ENCODE data around the gene CXCL17.
A peak's percentile ranks its signal among the peaks of the same experiment; 100 is the strongest.
"Not testable (repeated sequence)": the region's sequence is repeated elsewhere in the genome, so short reads cannot be mapped to it uniquely, and the experiment has no call there.

The CXCL17 gene, protein sequence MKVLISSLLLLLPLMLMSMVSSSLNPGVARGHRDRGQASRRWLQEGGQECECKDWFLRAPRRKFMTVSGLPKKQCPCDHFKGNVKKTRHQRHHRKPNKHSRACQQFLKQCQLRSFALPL

DNA sequence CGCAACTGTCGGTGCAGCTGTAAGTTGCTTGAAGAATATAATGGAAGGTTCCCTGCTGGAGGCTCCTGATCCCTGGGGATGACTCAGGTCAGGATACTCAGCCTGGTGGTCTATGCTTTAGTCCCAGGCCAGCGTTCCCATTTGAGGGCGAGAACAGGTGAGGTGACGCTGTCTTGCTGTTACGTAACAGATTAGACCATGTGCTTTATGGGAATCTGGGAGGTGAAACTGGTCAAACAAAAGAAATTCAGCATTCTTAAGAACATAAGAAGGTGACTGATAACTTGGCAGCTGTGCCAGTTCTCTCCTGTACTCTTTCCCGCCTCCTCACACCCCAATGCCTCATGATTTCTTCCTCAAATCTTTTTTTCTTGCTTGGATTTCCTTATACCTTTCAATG is at the start of gene CXCL17:
CXCL17 (minus strand) TSS at position 114 of the 400 bp plus-strand sequence. CDS start 114 bp downstream, outside the sequence.
- no peak for DNase-seq (ENCODE audit: low read depth)

DNA sequence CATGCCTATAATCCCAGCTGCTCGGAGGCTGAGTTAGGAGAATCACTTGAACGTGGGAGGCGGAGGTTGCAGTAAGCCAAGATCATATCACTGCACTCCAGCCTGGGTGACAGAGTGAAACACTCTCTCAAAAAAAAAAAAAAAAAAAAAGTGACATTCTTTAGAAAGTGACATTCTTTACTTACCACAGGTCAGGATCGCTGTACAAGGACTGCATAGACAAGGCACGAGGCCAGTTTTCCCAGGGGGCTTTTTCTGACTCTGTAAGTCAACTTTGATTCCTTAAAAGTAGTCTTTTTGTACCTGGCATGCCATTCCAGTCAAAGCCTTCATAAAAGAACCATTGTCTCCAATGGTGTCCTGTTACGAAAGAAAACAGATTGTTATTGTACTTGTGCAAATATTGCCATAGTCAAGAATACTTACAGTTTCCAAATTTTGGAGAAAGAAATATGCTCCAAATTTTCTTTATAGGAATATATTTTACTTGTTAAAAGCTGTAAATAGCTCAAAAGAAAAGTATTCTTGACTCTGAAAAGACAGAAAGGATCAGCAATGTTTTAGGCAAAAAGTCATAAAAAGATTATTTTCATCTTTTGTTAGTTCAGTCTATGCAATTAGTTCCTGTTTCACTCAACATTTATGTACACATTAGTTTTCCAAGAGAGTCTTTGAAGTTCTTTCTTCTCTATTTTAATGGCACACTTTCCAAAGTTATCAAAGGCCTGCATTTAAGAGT is 46.2 kb upstream of the CXCL17 start:
- no peak for DNase-seq (ENCODE audit: low read depth)

DNA sequence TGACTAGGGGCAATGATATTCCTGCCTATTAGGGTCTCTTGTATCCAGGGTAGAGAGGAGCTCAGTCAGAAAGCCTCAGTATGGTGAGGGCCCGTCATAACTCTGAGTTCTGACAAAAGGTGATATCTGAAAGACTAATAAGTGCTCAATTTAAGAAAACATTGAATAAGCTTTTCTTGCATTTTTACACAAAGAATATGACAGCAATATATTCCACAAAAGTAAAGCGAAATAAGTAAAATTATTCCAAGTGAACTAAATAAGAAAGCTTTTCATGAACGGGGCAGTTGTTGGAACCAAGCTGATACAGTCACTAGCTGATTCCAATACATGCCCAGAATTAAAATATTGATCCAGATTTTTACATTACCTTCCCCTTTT is 45.0 kb upstream of the CXCL17 start:
- no peak for DNase-seq (ENCODE audit: low read depth)

DNA sequence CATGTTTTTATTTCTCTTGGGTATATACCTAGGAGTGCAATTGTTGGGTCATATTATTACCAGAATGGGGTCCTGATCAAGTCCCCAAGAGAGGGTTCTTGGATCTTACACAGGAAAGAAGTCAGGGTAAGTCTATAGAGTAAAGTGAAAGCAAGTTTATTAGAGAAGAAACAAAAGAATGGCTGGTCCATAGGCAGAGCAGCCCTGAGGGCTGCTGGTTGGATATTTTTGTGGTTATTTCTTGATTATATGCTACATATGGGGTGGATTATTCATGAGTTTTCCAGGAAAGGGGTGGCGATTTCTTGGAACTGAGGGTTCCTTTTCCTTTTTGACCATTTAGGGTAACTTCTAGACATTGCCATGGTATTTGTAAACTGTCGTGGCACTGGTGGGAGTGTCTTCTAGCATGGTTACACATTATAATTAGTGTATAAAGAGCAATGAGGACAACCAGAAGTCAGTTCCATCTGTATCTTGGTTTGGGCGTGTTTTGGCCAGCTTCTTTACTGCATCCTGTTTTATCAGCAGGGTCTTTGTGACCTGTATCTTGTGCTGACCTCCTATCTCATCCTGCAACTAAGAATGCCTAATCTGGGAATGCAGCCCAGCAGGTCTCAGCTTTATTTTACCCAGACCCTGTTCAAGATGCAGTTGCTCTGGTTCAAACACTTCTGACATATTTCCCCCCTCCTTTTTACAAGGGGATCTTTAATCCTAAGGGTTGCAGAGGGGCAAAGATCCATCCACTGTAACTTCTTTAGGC is 44.5 kb upstream of the CXCL17 start:
- DNase-seq (ENCODE audit: low read depth), result no peak

DNA sequence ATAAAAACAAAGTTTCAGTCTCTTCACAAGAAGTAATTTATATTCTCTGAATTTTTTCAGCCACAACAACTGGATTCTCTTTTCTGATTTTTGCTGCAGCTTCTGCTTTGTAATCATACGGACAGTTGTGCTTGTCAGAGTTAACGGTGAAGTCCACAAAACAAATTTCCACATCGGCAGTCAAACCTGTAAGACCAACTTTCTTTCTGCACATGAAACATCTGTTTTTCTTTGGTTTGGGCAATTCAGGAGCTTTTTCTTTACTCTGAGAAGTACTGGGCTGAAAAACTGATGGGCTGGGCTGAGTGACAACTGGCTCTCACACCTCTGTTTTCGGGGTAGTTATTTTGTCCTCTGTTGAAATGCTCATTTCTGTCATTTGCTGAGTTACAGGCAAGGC is 42.3 kb upstream of the CXCL17 start:
- not testable (repeated sequence) for DNase-seq (ENCODE audit: low read depth)

DNA sequence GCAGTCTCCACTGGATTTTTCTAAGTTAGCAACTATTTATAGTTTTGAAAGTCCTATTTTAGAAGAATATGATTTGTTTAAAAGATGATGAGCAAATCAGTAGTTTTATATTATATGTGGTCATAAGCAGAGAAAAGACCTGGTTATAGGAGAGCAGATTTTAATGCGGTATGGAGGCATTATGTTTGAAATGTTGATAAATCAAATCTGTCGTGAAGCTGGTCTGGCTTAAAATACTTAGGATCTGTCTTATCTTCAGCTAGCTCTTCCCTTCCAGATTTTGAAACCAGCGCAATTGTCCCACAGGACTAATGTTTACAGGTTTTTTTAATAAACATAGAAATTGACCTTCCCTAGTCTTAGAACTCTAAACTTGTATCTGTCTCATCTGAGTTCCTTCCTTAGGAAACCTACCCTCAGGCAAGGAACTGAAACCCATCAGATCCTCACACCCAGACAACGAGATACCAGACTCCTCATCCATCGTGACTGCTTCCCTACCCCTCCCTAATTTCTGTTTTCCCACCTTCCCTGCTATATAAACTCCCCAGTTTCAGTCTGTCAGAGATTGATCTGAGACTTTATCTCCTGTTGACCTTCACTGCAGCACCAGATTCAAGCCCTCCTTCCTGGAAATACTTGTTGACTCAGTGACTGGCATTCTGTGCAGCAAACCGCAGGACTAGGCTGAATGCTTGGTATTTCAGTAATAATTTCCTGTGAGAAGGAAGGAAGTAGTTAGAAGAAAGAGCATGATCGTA is 37.8 kb upstream of the CXCL17 start:
- DNase-seq (ENCODE audit: low read depth), result peak; percentile 91

DNA sequence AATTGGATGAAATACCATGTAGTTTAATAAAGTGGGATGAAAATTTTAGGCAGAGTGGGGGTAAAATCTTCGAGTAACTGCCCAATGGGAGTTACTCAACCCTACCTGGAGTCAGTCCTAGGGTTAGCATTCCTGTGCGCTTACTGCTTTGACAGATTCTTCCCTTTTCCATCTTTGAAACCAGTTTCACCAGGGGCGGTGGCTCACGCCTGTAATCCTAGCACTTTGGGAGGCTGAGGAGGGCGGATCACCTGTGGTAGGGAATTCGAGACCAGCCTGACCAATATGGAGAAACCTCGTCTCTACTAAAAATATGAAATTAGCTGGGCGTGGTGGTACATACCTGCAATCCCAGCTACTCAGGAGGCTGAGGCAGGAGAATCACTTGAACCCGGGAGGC is 37.0 kb upstream of the CXCL17 start:
- DNase-seq (ENCODE audit: low read depth), result no peak

DNA sequence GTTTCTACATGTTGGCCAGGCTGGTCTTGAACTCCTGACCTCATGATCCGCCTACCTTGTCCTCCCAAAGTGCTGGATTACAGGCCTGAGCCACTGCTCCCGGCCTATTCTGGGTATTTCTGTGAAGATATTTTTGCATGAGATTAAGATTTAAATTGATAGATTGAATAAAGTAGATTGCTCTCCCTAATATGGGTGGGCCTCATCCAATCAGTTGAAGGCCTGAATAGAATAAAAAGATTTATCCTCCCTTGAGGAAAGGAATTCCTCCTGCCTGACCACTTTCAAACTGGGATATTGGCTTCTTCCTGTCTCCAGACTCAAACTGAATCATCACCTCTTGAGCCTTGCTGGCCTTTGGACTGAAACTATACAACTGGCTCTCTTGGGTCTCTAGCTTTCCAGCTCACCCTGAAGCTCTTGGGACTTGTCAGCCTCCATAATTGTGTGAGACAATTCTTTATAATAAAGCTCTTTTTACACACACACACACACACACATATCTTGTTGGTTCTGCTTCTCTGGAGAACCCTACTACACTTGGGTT is 36.1 kb upstream of the CXCL17 start:
- no peak for DNase-seq (ENCODE audit: low read depth)

DNA sequence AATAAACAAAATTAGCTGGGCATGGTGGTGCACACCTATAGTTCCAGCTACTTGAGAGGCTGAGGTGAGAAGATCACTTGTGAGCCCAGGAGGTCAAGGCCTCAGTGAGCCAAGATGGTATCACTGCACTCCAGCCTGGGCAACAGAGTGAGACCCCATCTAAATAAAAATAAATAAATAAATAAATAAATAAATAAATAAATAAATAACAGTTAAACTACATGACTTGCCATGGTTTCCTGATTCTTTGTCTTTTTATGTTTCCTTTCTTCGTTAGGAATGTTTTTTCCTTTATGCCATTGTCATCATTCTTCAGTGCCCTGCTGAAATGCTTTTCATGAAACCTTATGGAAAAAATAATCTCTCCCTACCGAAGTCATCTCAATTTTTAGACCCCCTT is 35.2 kb upstream of the CXCL17 start:
- DNase-seq (ENCODE audit: low read depth), result no peak

DNA sequence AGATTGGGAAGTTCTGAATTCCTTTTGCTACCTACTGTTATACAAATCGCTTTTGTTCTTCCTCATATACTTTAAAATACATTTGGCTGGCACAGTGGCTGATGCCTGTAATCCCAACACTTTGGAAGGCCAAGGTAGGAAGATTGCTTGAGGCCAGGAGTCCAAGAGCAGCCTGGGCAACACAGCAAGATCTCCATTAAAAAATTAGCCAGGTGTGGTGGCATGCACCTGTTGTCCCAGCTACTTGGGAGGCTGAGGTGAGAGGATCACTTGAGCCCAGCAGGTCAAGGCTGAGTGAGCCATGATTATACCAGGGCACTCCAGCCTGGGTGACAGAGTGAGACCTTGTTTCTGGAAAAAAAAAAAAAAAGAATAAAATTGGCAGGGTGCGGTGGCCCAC is 34.4 kb upstream of the CXCL17 start:
- DNase-seq (ENCODE audit: low read depth), result no peak

DNA sequence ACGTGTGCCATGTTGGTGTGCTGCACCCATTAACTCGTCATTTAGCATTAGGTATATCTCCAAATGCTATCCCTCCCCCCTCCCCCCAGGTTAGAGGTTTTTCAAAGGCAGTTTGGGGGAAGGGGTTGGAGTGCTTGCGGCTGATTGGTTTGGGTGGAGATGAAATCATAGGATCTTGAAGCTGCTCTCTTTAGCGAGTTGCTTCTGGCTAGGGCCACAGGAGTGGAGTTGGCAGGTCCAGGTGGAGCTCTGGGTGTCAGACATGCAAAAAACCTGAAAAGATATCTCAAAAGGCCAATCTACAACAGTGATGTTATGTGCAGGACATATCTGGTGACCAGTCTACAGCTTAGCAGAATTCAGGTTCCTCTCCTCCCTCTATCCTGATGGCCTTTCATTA is 32.6 kb upstream of the CXCL17 start:
- DNase-seq (ENCODE audit: low read depth), result no peak

DNA sequence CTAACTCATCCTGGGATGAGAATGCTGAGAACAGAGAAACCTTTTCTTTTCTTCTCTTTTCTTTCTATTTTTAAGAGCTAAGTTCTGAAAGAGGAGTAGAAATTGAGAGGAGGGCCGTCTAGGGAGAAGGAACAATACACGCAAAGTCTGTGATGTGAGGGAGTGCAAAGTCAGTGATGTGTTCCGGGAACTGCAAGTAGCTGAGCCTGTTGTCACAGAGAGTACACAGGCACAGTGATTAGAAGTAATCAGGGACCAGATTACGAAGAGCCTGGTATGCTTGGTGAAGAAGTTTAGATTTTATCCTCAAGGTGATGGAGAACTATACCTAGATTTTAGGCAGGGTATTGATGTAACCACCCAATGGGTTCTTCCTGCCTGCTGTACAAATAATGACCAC is 32.0 kb upstream of the CXCL17 start:
- no peak for DNase-seq (ENCODE audit: low read depth)

DNA sequence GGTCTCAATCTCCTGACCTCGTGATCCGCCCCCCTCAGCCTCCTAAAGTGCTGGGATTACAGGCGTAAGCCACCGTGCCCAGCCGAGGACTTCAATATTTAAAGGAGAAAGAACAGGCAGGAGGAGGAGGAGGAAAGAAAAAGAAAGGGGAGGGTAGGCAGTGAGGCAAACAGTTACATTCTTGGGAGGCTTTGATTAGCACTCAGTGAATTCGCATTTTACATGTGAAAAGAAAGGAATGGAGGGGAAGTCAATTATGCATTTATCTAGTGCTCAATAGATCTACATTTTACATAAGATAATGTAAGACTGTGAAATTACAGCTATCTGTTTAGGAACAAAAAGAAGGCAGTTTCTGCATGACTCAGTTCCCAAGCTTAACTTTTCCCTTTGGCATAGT is 30.9 kb upstream of the CXCL17 start:
- DNase-seq (ENCODE audit: low read depth), result no peak

DNA sequence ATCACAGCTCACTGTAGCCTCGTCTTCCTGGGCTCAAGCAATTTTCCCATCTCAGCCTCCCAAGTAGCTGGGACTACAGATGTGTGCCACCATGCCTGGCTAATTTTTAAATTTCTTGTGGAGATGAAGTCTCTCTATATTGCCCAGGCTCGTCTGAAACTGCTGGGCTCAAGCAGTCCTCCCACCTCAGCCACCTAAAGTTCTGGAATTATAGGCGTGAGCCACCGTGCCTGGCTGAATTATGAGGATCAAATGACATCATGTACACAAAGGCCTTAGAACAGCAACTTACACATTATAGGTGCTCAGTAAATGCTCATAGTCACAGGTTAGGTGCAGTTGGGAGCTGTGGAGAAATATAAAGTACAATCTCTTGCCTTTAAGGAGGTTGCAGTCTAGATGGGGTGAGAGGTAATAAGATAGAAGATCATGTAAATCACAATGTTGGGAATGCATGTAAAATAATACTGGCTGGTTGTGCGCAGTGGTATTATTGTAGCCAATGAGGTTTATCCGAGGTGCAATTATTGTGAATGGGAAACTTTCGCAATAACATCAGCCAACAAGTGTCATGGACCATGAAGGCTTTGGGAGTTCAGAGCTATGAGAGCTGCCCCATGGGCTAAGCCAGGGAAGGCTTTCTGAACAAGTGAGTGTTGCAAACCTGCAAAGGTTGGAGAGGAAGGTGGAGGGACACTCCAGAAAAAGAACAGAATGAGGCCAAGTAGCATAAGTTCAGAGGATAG is 29.8 kb upstream of the CXCL17 start:
- no peak for DNase-seq (ENCODE audit: low read depth)

DNA sequence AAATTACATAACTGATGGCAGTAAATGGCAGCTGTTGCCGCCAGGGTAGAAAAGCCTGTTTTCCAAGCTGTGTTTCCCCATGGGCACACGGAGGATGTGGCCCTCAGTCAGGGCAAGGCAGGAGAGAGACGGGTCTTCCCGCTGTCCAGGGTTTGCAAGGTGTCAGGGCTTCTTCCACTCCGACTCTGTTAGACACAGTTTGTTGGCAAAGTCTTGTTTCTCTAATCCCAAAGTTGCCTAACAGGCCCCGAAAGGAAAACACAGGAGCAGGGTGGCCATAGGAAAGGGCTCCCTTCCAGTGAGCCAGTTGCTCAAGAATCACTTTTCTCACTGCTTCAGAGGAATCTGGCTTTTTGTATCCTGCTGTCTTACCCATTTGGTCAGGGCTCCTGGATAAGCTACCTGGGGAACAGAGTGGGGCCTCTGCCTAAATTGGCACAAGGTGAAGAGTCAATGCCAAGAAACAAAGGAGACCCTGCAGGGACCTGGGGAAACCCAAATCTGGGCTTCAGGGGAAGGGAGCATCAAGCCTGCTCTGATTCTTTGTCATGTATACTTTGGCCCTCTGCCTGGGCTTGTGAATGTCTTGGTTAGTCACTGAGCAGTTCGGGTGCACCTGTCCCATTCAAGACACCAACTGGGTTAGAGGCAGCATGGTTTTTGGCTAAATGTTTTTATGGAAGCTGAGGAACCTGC is 29.0 kb upstream of the CXCL17 start:
- DNase-seq (ENCODE audit: low read depth), result peak; percentile 48

DNA sequence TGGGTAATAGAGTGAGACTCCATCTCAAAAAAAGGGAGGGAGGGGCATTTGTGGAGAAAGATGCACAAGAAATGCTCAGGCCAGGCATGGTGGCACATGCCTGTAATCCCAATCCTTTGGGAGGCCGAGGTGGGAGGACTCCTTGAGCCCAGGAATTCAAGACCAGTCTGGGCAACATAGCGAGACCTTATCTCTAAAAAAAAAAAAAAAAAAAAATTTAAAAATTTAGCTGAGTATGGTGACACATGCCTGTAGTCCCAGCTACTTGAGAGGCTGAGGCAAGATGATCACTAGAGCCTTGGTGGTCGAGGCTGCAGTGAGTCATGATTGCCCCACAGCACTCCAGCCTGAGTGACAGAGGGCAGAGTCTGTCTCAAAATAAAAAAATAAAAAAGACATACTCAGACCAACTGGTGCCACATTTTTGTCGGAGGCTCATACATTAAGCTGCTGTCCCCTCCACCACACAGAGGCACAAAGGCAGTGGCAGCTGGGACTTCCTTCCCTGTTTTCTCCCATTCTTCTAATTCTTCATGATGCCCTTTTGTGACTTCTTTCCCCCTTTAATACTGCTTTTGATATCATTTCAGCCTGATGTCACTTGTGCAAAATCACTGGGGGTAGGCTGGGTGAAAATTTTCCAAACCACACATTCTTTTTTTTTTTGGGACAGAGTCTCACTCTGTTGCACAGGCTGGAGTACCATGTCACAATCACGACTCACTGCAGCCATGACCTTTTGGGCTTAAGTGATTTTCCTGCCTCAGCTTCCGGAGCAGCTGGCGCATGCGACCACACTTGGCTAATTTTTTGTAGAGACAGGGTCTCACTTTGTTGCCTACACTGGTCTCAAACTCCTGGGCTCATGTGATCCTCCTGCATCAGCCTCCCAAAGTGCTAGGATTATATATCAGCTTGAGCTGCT is 26.8 kb upstream of the CXCL17 start:
- DNase-seq (ENCODE audit: low read depth), result peak; percentile 50

DNA sequence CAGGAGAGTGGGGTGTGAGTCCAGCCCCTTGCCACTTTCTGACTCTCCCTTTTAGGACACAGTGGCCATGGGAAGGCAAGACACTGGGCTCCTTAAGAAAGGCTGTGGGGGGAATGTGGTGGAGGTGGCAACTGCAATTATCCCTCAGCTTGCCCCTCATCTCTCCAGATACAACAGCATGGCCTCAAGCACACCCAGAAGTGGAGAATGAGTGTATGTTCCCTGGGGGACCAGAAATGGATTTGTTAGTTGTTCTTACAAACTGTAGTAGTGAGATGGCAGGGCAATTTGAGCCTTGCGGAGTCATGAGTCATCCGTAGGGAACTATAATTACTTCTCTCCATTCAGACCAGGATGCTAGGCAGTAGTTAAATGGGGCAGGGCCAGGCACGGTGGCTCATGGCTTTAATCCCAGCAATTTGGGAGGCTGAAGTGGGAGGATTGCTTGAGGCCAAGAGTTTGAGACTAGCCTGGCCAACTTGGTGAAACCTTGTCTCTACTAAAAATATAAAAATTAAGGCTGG is 25.6 kb upstream of the CXCL17 start:
- peak; percentile 78 for DNase-seq (ENCODE audit: low read depth)

DNA sequence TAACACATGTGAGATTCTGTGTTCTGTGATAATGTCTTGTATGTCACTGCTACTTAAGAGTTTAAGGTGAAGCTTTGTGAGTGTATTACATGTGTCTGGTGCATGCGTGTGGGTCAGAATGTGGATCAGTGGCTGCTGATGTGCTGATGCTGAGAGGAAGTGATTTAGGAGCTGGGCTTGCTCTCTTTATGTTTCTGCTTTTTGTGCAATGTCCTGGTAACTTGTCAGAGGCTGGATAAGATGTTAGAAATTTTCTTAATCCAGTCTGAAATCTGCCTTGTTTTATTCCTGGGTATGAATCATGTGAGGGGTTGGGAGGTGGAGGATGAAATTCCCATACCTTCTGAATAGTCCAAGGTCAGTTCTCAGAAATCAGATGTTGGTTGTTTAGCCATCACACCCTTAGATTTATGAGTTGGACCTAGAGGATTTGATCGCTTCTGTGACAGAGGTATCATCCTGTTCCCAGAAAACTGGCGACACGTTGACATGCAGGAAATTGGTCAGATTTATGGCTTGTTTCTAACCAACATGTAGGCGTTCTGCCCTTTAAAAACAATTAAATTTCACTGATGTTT is 24.5 kb upstream of the CXCL17 start:
- DNase-seq (ENCODE audit: low read depth), result peak; percentile 83

DNA sequence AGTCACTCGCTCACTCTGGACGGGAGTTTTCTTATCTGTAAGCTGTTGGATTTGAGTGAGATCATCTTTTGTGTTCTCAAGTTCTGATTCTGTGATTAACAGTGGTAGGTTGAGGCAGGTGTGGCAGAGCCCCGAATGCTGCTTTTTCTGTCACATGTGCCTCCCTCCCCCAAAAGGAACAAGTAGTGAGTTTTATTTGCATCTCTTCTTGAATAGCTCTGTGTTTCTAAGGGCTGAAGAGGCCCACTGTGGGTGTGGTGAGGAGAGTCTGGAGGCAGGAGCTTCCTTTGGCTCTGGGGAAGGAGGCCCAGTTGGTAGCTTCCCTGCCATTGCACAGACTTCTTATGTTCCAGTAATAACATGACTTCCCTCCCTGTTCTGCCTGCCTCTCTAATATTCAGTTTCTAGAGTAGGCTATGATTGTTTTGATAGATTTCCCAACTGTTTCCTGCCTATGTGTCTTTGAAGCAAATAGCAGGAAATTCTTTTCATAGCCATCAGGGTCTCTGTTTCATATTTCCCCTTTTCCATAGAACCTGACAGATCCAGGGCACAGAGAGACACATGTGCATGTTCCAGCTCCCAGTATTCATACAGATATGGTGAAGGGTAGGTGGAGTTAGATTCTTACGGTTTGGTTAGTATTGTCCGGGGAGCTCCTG is 23.9 kb upstream of the CXCL17 start:
- peak; percentile 53 for DNase-seq (ENCODE audit: low read depth)

All from amniotic epithelial cell (primary cell).